NT2/D1 (cell line): ENCODE measurements around the gene SMTNL2.

ENCODE experiments used
- YY1 ChIP-seq: IDR thresholded peaks from 2 replicates; pipeline ENCODE4 v1.6.1; 2011; ENCODE audit not compliant: insufficient read length, insufficient read depth
- ZNF274 ChIP-seq: IDR thresholded peaks from 2 replicates; pipeline ENCODE4 v1.6.1; 2011; ENCODE audit warnings: mild to moderate bottlenecking, low read depth, low read length

GRCh38 chr17:4607773-4608187, 23.5 kb downstream of the SMTNL2 start:
- TF ChIP-seq YY1 = no peak
- no peak for TF ChIP-seq ZNF274
